ENCODE measurements around the gene STAB1.

Gene STAB1

GRCh38 chr3:52473026-52473425 lies 22.1 kb upstream of the STAB1 start:
- H3K27ac Mint-ChIP-seq = peak overlapping the region; percentile 85
- no peaks in the 10 kb centered on the region for H3K27me3 Mint-ChIP-seq
- no peak overlapping the region for H3K4me3 Mint-ChIP-seq
- peaks cover 79% of the 10 kb centered on the region for H3K4me1 Mint-ChIP-seq (ENCODE audit: low read depth)
- no peaks in the 10 kb centered on the region for H3K9me3 Mint-ChIP-seq
- H3K36me3 Mint-ChIP-seq (ENCODE audit: low read depth) = peaks cover 81% of the 10 kb centered on the region
- intact Hi-C loops (cut with micrococcal nuclease) = loop anchor here (2.0 kb wide), 1 partner anchor 26 kb away; no protein-coding TSS in a partner anchor

GRCh38 chr3:52477076-52477795 lies 17.9 kb upstream of the STAB1 start:
- intact Hi-C loops (cut with micrococcal nuclease) = no loop called here
- H3K27ac Mint-ChIP-seq = peak overlapping the region; percentile 85
- no peak overlapping the region for H3K4me3 Mint-ChIP-seq
- H3K36me3 Mint-ChIP-seq (ENCODE audit: low read depth) = peaks cover 90% of the 10 kb centered on the region
- no peaks in the 10 kb centered on the region for H3K27me3 Mint-ChIP-seq
- peaks cover 89% of the 10 kb centered on the region for H3K4me1 Mint-ChIP-seq (ENCODE audit: low read depth)
- no peaks in the 10 kb centered on the region for H3K9me3 Mint-ChIP-seq

GRCh38 chr3:52477796-52478095 lies 17.4 kb upstream of the STAB1 start:
- Mint-ChIP-seq H3K4me3 (peak overlapping the region; percentile 34), H3K4me1 (ENCODE audit: low read depth) (peaks cover 86% of the 10 kb centered on the region), H3K9me3 (no peaks in the 10 kb centered on the region), H3K27ac (peak overlapping the region; percentile 85), H3K27me3 (no peaks in the 10 kb centered on the region), H3K36me3 (ENCODE audit: low read depth) (peaks cover 90% of the 10 kb centered on the region)
- intact Hi-C loops (cut with micrococcal nuclease) = no loop called here

GRCh38 chr3:52479037-52479876 lies 15.9 kb upstream of the STAB1 start:
- H3K27ac Mint-ChIP-seq = peak overlapping the region; percentile 85
- peaks cover 80% of the 10 kb centered on the region for H3K4me1 Mint-ChIP-seq (ENCODE audit: low read depth)
- H3K9me3 Mint-ChIP-seq = no peaks in the 10 kb centered on the region
- H3K27me3 Mint-ChIP-seq = no peaks in the 10 kb centered on the region
- H3K36me3 Mint-ChIP-seq (ENCODE audit: low read depth) = peaks cover 90% of the 10 kb centered on the region
- H3K4me3 Mint-ChIP-seq = peak overlapping the region; percentile 63
- intact Hi-C loops (cut with micrococcal nuclease) = no loop called here

GRCh38 chr3:52479877-52480575 lies 15.1 kb upstream of the STAB1 start:
- Mint-ChIP-seq H3K36me3 (ENCODE audit: low read depth) (peaks cover 90% of the 10 kb centered on the region), H3K9me3 (no peaks in the 10 kb centered on the region), H3K4me1 (ENCODE audit: low read depth) (peaks cover 85% of the 10 kb centered on the region), H3K4me3 (peak overlapping the region; percentile 63), H3K27ac (peak overlapping the region; percentile 85), H3K27me3 (no peaks in the 10 kb centered on the region)
- intact Hi-C loops (cut with micrococcal nuclease) = no loop called here

- H3K4me3 Mint-ChIP-seq = no peak overlapping the region
- no peaks in the 10 kb centered on the region for H3K9me3 Mint-ChIP-seq
- H3K36me3 Mint-ChIP-seq (ENCODE audit: low read depth) = peaks cover 92% of the 10 kb centered on the region
- H3K4me1 Mint-ChIP-seq (ENCODE audit: low read depth) = peaks cover 81% of the 10 kb centered on the region
- no peak overlapping the region for H3K27ac Mint-ChIP-seq
- no peaks in the 10 kb centered on the region for H3K27me3 Mint-ChIP-seq
- intact Hi-C loops (cut with micrococcal nuclease) = no loop called here
Observed at GRCh38 chr3:52480768-52481715, 14.1 kb upstream of the STAB1 start.

GRCh38 chr3:52481819-52482521 lies 13.2 kb upstream of the STAB1 start:
- H3K27ac Mint-ChIP-seq = no peak overlapping the region
- peaks cover 100% of the 10 kb centered on the region for H3K36me3 Mint-ChIP-seq (ENCODE audit: low read depth)

GRCh38 chr3:52483081-52483480 lies 12.1 kb upstream of the STAB1 start:
- Mint-ChIP-seq H3K4me3 (no peak overlapping the region), H3K27ac (no peak overlapping the region), H3K4me1 (ENCODE audit: low read depth) (peaks cover 61% of the 10 kb centered on the region), H3K36me3 (ENCODE audit: low read depth) (peaks cover 100% of the 10 kb centered on the region), H3K27me3 (no peaks in the 10 kb centered on the region), H3K9me3 (no peaks in the 10 kb centered on the region)
- intact Hi-C loops (cut with micrococcal nuclease) = no loop called here

More at GRCh38 chr3:52481819-52482521, 13.2 kb upstream of the STAB1 start:
- H3K4me1 Mint-ChIP-seq (ENCODE audit: low read depth) = peaks cover 72% of the 10 kb centered on the region
- no peaks in the 10 kb centered on the region for H3K9me3 Mint-ChIP-seq
- H3K4me3 Mint-ChIP-seq = no peak overlapping the region
- H3K27me3 Mint-ChIP-seq = no peaks in the 10 kb centered on the region
- intact Hi-C loops (cut with micrococcal nuclease) = no loop called here

- Mint-ChIP-seq H3K9me3 (no peaks in the 10 kb centered on the region), H3K36me3 (ENCODE audit: low read depth) (peaks cover 100% of the 10 kb centered on the region), H3K27ac (no peak overlapping the region), H3K4me1 (ENCODE audit: low read depth) (peaks cover 57% of the 10 kb centered on the region), H3K27me3 (no peaks in the 10 kb centered on the region), H3K4me3 (no peak overlapping the region)
- intact Hi-C loops (cut with micrococcal nuclease) = no loop called here
Observed at GRCh38 chr3:52483577-52484381, 11.4 kb upstream of the STAB1 start.

- Mint-ChIP-seq H3K36me3 (ENCODE audit: low read depth) (peaks cover 100% of the 10 kb centered on the region), H3K27me3 (no peaks in the 10 kb centered on the region), H3K27ac (peak overlapping the region; percentile 10), H3K4me3 (no peak overlapping the region), H3K4me1 (ENCODE audit: low read depth) (peaks cover 57% of the 10 kb centered on the region), H3K9me3 (no peaks in the 10 kb centered on the region)
- intact Hi-C loops (cut with micrococcal nuclease) = no loop called here
Observed at GRCh38 chr3:52484680-52485461, 10.3 kb upstream of the STAB1 start.

GRCh38 chr3:52487050-52487787 lies 7.9 kb upstream of the STAB1 start:
- Mint-ChIP-seq H3K9me3 (no peaks in the 10 kb centered on the region), H3K4me3 (no peak overlapping the region), H3K27me3 (no peaks in the 10 kb centered on the region), H3K27ac (peak overlapping the region; percentile 11), H3K36me3 (ENCODE audit: low read depth) (peaks cover 100% of the 10 kb centered on the region), H3K4me1 (ENCODE audit: low read depth) (peaks cover 63% of the 10 kb centered on the region)
- intact Hi-C loops (cut with micrococcal nuclease) = no loop called here

Data from dendritic cell treated with granulocyte-macrophage colony-stimulating factor and Interleukin-4, amounts not matched to agents 40 ng/mL and 50 ng/mL, for 4 days (primary cell).